Caco-2 (cell line): ENCODE measurements around the gene SCAANT1. TPM values are rescaled to one million over a fixed set of nuclear protein-coding genes. Genes with fewer than 3 reads are reported as not detected.

ENCODE experiments used
- BruUV-seq: library from RNA; stranded (reverse); fragments of 400-500 nt; replicated peaks from 2 replicates; lab custom pipeline; 2021; lab: Mats Ljungman, UMichigan
- CTCF ChIA-PET: fragments of 300-600 bp; sonication (Branson Sonifier 250); formaldehyde crosslinking; loops from one replicate; lab custom pipeline; 2022; ENCODE audit warnings: antibody characterized with exemption; lab: Charles Lee
- POLR2A ChIA-PET: fragments of 300-600 bp; sonication (Branson Sonifier 250); formaldehyde crosslinking; loops from one replicate; lab custom pipeline; 2022; ENCODE audit warnings: antibody characterized with exemption; lab: Charles Lee
- DNase-seq, 2 experiments: peaks; one replicate each; pipeline versions ENCODE4 v3.0.0 to v3.0.0-alpha.2; 2020 to 2022
- H3K27me3 ChIP-seq: replicated peaks from 2 replicates; pipeline ENCODE4 v1.6.0; 2011; ENCODE audit warnings: low read length; ENCODE audit not compliant: control insufficient read depth, insufficient read depth
- H3K36me3 ChIP-seq: 2 replicates; pipeline ENCODE4 v1.5.1; 2011; ENCODE audit warnings: low read length; ENCODE audit not compliant: control insufficient read depth, insufficient read depth
- H3K4me1 ChIP-seq: fragments of 250-450 bp; sonication (Bioruptor Pico); 2 replicates; pipeline ENCODE4 v1.5.1; 2020; ENCODE audit warnings: mild to moderate bottlenecking
- H3K4me3 ChIP-seq: 2 replicates; pipeline ENCODE4 v1.5.1; 2011; ENCODE audit warnings: low read depth, mild to moderate bottlenecking, control low read depth, low read length
- H3K9me3 ChIP-seq: fragments of 250-450 bp; sonication (Bioruptor Pico); 2 replicates; pipeline ENCODE4 v1.5.1; 2020; ENCODE audit warnings: mild to moderate bottlenecking, moderate library complexity
- H3K27ac Mint-ChIP-seq: one replicate; pipeline ENCODE4 v1.8.0; 2022; ENCODE audit warnings: mixed read lengths; ENCODE audit not compliant: unreplicated experiment
- H3K27me3 Mint-ChIP-seq: one replicate; pipeline ENCODE4 v1.8.0; 2022; ENCODE audit warnings: mixed read lengths; ENCODE audit not compliant: insufficient read depth, unreplicated experiment
- H3K36me3 Mint-ChIP-seq: one replicate; pipeline ENCODE4 v1.8.0; 2022; ENCODE audit warnings: mild to moderate bottlenecking, mixed read lengths; ENCODE audit not compliant: insufficient read depth, unreplicated experiment
- H3K4me1 Mint-ChIP-seq: one replicate; pipeline ENCODE4 v1.8.0; 2022; ENCODE audit warnings: low read depth, mixed read lengths; ENCODE audit not compliant: unreplicated experiment
- H3K4me3 Mint-ChIP-seq: one replicate; pipeline ENCODE4 v1.8.0; 2022; ENCODE audit warnings: mild to moderate bottlenecking, moderate library complexity, mixed read lengths; ENCODE audit not compliant: unreplicated experiment
- H3K9me3 Mint-ChIP-seq: one replicate; pipeline ENCODE4 v1.8.0; 2022; ENCODE audit warnings: mixed read lengths; ENCODE audit not compliant: unreplicated experiment
- intact Hi-C: fragments of 100-400 bp; cut with micrococcal nuclease; formaldehyde crosslinking; loops from one replicate; pipeline ENCODE4 v1.10.0; 2022; ENCODE audit not compliant: unreplicated experiment
- total RNA-seq: library from RNA; stranded (reverse); gene quantifications from 2 replicates; pipeline ENCODE4 v1.2.3, GENCODE V29; 2022
- TF ChIP-seq, protein P1 (sequence below), 2 experiments: fragments of 200-600 bp in 1 of 2; IDR thresholded peaks; 1 replicate in 1 of 2; 2 replicates in 1 of 2; pipeline versions ENCODE4 v1.5.1 to v1.8.0; 2011 to 2022; ENCODE audit warnings: antibody characterized with exemption in 1 of 2, control low read depth in 1 of 2, inconsistent platforms in 1 of 2, low read depth in 1 of 2, low read length in 1 of 2, mild to moderate bottlenecking in 1 of 2, moderate library complexity in 1 of 2; ENCODE audit not compliant: insufficient read depth in 1 of 2, severe bottlenecking in 1 of 2, unreplicated experiment in 1 of 2

Gene SCAANT1
- total RNA-seq, 1 experiment from 2014 or later = not detected

DNA sequence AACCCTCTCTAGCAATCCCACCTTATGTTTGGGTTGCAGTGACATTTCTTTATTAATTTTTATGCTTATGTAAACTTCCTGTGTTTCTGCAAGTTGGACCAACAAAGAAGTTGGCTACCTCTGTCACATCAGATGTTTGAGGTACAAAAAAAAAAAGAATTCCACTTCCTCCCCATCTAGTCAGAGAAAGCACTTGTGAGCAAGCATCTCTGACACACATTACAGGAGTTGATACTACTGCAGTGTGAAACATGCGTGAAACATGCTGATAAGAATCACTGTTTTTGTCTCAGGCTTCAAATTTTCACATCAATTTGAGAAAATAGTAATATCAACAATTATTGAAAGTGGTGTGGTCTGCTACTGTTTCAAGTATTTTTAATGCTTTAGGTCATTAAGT lies 1.3 kb downstream of the SCAANT1 start:
- ChIA-PET CTCF (no interaction called here), POLR2A (no interaction called here)
- Histone ChIP-seq H3K4me1 (peaks cover 10% of the 10 kb centered on the region), H3K4me3 (peak overlapping the region; percentile 55), H3K27me3 (no peaks in the 10 kb centered on the region), H3K36me3 (no peaks in the 10 kb centered on the region), H3K9me3 (no peaks in the 10 kb centered on the region)
- Mint-ChIP-seq H3K4me1 (peaks cover 4% of the 10 kb centered on the region), H3K27ac (peak overlapping the region; percentile 90), H3K9me3 (no peaks in the 10 kb centered on the region), H3K27me3 (no peaks in the 10 kb centered on the region), H3K36me3 (peaks cover 9% of the 10 kb centered on the region), H3K4me3 (peak overlapping the region; percentile 94)
- intact Hi-C loops = no loop called here
- no TSS peak for BruUV-seq
- DNase-seq = no peak
- TF ChIP-seq, protein P1, sequence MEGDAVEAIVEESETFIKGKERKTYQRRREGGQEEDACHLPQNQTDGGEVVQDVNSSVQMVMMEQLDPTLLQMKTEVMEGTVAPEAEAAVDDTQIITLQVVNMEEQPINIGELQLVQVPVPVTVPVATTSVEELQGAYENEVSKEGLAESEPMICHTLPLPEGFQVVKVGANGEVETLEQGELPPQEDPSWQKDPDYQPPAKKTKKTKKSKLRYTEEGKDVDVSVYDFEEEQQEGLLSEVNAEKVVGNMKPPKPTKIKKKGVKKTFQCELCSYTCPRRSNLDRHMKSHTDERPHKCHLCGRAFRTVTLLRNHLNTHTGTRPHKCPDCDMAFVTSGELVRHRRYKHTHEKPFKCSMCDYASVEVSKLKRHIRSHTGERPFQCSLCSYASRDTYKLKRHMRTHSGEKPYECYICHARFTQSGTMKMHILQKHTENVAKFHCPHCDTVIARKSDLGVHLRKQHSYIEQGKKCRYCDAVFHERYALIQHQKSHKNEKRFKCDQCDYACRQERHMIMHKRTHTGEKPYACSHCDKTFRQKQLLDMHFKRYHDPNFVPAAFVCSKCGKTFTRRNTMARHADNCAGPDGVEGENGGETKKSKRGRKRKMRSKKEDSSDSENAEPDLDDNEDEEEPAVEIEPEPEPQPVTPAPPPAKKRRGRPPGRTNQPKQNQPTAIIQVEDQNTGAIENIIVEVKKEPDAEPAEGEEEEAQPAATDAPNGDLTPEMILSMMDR (IDR thresholded peaks at IDR 0.05; ENCODE audit: insufficient read depth in 1 of 2, low read depth in 1 of 2, low read length in 1 of 2, severe bottlenecking in 1 of 2, unreplicated experiment in 1 of 2) = no peak

DNA sequence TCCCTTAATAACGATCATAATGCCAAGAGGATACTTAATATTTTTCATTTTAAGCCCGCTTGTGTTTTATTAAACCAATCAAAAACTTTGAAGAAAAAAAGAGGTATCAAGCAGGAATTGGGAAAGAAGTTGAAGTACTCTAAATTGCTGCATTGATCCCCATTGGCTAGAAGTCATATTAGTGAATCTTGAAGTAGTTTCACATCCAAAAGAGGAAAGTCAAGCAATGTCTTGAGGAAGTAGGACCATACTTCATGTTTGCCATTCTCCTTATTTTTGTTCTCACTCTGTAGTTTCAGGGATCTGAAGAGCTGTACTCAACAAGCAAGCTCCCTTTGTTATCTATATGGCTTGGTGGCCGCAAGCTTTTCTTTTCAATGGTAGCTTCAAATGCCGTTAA lies 2.2 kb downstream of the SCAANT1 start:
- peaks cover 4% of the 10 kb centered on the region for H3K4me1 Mint-ChIP-seq
- ChIA-PET POLR2A (no interaction called here), CTCF (no interaction called here)
- intact Hi-C loops = no loop called here
- TF ChIP-seq, protein P1 (IDR thresholded peaks at IDR 0.05; ENCODE audit: insufficient read depth in 1 of 2, low read depth in 1 of 2, low read length in 1 of 2, severe bottlenecking in 1 of 2, unreplicated experiment in 1 of 2) = no peak
- H3K4me3 Mint-ChIP-seq = no peak overlapping the region
- Histone ChIP-seq H3K9me3 (no peaks in the 10 kb centered on the region), H3K4me3 (no peak overlapping the region), H3K4me1 (peaks cover 10% of the 10 kb centered on the region), H3K27me3 (no peaks in the 10 kb centered on the region), H3K36me3 (no peaks in the 10 kb centered on the region)
- H3K36me3 Mint-ChIP-seq = peaks cover 7% of the 10 kb centered on the region
- H3K27ac Mint-ChIP-seq = no peak overlapping the region
- H3K27me3 Mint-ChIP-seq = no peaks in the 10 kb centered on the region
- no peaks in the 10 kb centered on the region for H3K9me3 Mint-ChIP-seq
- BruUV-seq = no TSS peak
- DNase-seq = no peak

DNA sequence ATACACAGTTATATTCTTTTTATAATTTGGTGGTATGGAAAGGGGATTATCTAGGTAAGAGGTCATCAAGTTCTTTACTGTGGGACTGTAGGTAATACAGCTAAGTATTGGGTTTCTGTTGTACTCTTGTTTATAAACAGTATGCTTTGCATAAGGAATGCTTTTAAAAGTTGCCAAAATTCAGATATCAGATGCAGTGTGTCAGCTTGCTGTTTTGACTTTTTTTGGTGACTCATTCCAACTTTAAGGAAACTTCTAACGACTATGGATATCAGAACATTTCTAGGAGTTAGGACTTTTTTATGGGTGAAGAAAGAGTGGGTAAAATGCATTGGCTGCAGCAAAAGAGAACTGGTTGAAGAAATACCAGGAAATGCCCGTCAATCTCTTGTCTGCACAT lies 2.8 kb downstream of the SCAANT1 start:
- Histone ChIP-seq H3K4me3 (no peak overlapping the region), H3K4me1 (peaks cover 10% of the 10 kb centered on the region), H3K9me3 (no peaks in the 10 kb centered on the region), H3K27me3 (no peaks in the 10 kb centered on the region), H3K36me3 (no peaks in the 10 kb centered on the region)
- Mint-ChIP-seq H3K27me3 (no peaks in the 10 kb centered on the region), H3K4me1 (peaks cover 4% of the 10 kb centered on the region), H3K36me3 (peaks cover 7% of the 10 kb centered on the region), H3K27ac (no peak overlapping the region), H3K9me3 (no peaks in the 10 kb centered on the region), H3K4me3 (no peak overlapping the region)
- BruUV-seq = no TSS peak
- CTCF ChIA-PET = no interaction called here
- TF ChIP-seq, protein P1 (IDR thresholded peaks at IDR 0.05; ENCODE audit: insufficient read depth in 1 of 2, low read depth in 1 of 2, low read length in 1 of 2, severe bottlenecking in 1 of 2, unreplicated experiment in 1 of 2) = no peak
- POLR2A ChIA-PET = no interaction called here
- intact Hi-C loops = no loop called here
- DNase-seq = no peak
